GM10266 (cell line): Measurements from ENCODE around the gene TRABD2B.

ENCODE experiments used
- DNase-seq: peaks from one replicate; pipeline ENCODE4 v3.0.0; 2012; ENCODE audit errors: extremely low spot score
- CTCF ChIP-seq: IDR thresholded peaks from 2 replicates; pipeline ENCODE4 v1.5.1; 2012; ENCODE audit warnings: mild to moderate bottlenecking, low read depth; ENCODE audit not compliant: control insufficient read depth, insufficient read depth; ENCODE audit errors: missing control alignments

The TRABD2B gene

GRCh38 chr1:47914952-47915676, 82.1 kb downstream of the TRABD2B start:
- TF ChIP-seq CTCF: no peak
- no peak for DNase-seq

- no peak for TF ChIP-seq CTCF
- no peak for DNase-seq
Measured at GRCh38 chr1:47914218-47914938, 82.8 kb downstream of the TRABD2B start.

GRCh38 chr1:47913225-47913823, 83.9 kb downstream of the TRABD2B start:
- TF ChIP-seq CTCF: no peak
- no peak for DNase-seq

GRCh38 chr1:47912756-47913155, 84.4 kb downstream of the TRABD2B start:
- no peak for TF ChIP-seq CTCF
- no peak for DNase-seq

- TF ChIP-seq CTCF: no peak
- DNase-seq: no peak
Measured at GRCh38 chr1:47911892-47912291, 85.3 kb downstream of the TRABD2B start.

- no peak for TF ChIP-seq CTCF
Measured at GRCh38 chr1:47911424-47911823, 85.8 kb downstream of the TRABD2B start.

GRCh38 chr1:47908258-47908657, 88.9 kb downstream of the TRABD2B start:
- no peak for DNase-seq
- no peak for TF ChIP-seq CTCF

More at GRCh38 chr1:47911424-47911823, 85.8 kb downstream of the TRABD2B start:
- DNase-seq: no peak
